ENCODE results near the gene CEACAM8.

Gene CEACAM8

DNA sequence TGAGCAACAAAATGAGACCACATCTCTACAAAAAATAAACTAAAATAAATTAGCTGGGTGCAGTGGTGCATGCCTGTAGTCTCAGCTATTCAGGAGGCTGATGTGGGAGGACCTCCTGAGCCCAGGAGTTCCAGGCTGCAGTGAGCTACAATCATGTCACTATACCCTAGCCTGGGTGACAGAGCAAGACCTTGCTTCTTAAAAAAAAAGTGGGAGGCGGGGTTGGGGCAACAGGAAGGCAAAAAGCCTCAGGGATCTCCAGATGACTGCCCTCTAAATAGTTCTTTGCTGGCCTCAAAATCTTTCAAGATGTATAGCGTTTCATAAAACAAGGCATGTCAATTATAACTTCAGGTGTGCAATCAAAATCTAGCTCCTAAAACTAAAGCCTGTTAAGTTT, 18.5 kb downstream of the CEACAM8 start (continued):
- TF ChIP-seq ZNF157 (tag by site-specific recombination; IDR thresholded peaks at IDR 0.05), result no peak

DNA sequence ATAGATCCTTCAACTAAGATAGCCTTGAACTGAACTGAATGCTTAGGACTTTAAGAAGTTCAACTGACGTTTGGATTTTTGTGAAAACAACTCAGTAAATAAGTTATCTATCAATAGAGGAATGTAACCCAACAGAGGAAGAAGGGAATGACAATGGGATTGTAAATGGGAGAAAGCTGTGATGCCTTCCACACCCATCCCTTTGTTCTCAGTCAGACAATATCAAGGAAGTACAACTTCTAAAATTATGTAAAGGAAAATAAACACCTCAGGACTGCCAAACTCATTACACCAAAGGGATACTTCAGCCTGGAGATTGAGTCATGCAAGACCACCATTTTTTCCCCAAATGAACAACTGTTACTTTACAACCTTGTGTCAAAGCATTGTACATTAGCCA, 21.1 kb downstream of the CEACAM8 start:
- Histone ChIP-seq H3K9me3 (ENCODE audit: control insufficient read depth, insufficient read depth, low read depth, low read length) (no peaks in the 10 kb centered on the region), H3K27ac (ENCODE audit: extremely low read depth, low read depth, low read length) (no peak overlapping the region), H3K36me3 (ENCODE audit: control insufficient read depth in 2 of 2, insufficient read depth in 1 of 2, low read length in 2 of 2) (no peaks in the 10 kb centered on the region), H3K4me1 (ENCODE audit: control insufficient read depth, insufficient read depth, low read length) (no peaks in the 10 kb centered on the region), H3K4me3 (ENCODE audit: low read depth, low read length) (no peak overlapping the region)
- TF ChIP-seq, protein P1, sequence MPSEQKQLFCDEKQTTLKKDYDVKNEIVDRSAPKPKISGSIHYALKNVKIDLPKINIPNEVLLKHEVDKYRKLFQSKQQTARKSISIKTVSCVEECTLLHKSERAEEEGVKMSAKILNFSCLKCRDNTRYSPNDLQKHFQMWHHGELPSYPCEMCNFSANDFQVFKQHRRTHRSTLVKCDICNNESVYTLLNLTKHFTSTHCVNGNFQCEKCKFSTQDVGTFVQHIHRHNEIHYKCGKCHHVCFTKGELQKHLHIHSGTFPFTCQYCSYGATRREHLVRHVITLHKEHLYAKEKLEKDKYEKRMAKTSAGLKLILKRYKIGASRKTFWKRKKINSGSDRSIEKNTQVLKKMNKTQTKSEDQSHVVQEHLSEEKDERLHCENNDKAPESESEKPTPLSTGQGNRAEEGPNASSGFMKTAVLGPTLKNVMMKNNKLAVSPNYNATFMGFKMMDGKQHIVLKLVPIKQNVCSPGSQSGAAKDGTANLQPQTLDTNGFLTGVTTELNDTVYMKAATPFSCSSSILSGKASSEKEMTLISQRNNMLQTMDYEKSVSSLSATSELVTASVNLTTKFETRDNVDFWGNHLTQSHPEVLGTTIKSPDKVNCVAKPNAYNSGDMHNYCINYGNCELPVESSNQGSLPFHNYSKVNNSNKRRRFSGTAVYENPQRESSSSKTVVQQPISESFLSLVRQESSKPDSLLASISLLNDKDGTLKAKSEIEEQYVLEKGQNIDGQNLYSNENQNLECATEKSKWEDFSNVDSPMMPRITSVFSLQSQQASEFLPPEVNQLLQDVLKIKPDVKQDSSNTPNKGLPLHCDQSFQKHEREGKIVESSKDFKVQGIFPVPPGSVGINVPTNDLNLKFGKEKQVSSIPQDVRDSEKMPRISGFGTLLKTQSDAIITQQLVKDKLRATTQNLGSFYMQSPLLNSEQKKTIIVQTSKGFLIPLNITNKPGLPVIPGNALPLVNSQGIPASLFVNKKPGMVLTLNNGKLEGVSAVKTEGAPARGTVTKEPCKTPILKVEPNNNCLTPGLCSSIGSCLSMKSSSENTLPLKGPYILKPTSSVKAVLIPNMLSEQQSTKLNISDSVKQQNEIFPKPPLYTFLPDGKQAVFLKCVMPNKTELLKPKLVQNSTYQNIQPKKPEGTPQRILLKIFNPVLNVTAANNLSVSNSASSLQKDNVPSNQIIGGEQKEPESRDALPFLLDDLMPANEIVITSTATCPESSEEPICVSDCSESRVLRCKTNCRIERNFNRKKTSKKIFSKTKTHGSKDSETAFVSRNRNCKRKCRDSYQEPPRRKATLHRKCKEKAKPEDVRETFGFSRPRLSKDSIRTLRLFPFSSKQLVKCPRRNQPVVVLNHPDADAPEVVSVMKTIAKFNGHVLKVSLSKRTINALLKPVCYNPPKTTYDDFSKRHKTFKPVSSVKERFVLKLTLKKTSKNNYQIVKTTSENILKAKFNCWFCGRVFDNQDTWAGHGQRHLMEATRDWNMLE (tag by site-specific recombination; conservative IDR thresholded peaks at IDR 0.05; ENCODE audit: low read depth), result no peak
- TF ChIP-seq YY2 (tag by site-specific recombination; IDR thresholded peaks at IDR 0.05) (no peak), ZNF248 (tag by site-specific recombination; IDR thresholded peaks at IDR 0.05) (no peak), ZNF777 (tag by site-specific recombination; IDR thresholded peaks at IDR 0.05; ENCODE audit: borderline replicate concordance) (no peak), ZNF37A (tag by site-specific recombination; IDR thresholded peaks at IDR 0.05) (no peak), ZNF658 (tag by site-specific recombination; IDR thresholded peaks at IDR 0.05) (no peak), ZNF404 (tag by site-specific recombination; IDR thresholded peaks at IDR 0.05) (no peak), ZNF274 (IDR thresholded peaks at IDR 0.05; ENCODE audit: low read length) (no peak), ZNF274 (tag by site-specific recombination; IDR thresholded peaks at IDR 0.05; ENCODE audit: borderline replicate concordance) (no peak), KLF1 (tag by site-specific recombination; IDR thresholded peaks at IDR 0.05) (no peak), ZNF146 (tag by site-specific recombination; IDR thresholded peaks at IDR 0.05) (no peak), GLIS1 (tag by site-specific recombination; IDR thresholded peaks at IDR 0.05) (no peak), KLF8 (tag by site-specific recombination; IDR thresholded peaks at IDR 0.05) (no peak), ZNF549 (tag by site-specific recombination; IDR thresholded peaks at IDR 0.05) (no peak), ZNF677 (tag by site-specific recombination; IDR thresholded peaks at IDR 0.05) (no peak)
- TF ChIP-seq, protein P2, sequence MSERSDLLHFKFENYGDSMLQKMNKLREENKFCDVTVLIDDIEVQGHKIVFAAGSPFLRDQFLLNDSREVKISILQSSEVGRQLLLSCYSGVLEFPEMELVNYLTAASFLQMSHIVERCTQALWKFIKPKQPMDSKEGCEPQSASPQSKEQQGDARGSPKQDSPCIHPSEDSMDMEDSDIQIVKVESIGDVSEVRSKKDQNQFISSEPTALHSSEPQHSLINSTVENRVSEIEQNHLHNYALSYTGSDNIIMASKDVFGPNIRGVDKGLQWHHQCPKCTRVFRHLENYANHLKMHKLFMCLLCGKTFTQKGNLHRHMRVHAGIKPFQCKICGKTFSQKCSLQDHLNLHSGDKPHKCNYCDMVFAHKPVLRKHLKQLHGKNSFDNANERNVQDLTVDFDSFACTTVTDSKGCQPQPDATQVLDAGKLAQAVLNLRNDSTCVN (tag by site-specific recombination; optimal IDR thresholded peaks at IDR 0.05), result no peak
- TF ChIP-seq, protein P3, sequence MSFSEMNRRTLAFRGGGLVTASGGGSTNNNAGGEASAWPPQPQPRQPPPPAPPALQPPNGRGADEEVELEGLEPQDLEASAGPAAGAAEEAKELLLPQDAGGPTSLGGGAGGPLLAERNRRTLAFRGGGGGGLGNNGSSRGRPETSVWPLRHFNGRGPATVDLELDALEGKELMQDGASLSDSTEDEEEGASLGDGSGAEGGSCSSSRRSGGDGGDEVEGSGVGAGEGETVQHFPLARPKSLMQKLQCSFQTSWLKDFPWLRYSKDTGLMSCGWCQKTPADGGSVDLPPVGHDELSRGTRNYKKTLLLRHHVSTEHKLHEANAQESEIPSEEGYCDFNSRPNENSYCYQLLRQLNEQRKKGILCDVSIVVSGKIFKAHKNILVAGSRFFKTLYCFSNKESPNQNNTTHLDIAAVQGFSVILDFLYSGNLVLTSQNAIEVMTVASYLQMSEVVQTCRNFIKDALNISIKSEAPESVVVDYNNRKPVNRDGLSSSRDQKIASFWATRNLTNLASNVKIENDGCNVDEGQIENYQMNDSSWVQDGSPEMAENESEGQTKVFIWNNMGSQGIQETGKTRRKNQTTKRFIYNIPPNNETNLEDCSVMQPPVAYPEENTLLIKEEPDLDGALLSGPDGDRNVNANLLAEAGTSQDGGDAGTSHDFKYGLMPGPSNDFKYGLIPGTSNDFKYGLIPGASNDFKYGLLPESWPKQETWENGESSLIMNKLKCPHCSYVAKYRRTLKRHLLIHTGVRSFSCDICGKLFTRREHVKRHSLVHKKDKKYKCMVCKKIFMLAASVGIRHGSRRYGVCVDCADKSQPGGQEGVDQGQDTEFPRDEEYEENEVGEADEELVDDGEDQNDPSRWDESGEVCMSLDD (tag by site-specific recombination; IDR thresholded peaks at IDR 0.05), result no peak
- TF ChIP-seq, protein P4, sequence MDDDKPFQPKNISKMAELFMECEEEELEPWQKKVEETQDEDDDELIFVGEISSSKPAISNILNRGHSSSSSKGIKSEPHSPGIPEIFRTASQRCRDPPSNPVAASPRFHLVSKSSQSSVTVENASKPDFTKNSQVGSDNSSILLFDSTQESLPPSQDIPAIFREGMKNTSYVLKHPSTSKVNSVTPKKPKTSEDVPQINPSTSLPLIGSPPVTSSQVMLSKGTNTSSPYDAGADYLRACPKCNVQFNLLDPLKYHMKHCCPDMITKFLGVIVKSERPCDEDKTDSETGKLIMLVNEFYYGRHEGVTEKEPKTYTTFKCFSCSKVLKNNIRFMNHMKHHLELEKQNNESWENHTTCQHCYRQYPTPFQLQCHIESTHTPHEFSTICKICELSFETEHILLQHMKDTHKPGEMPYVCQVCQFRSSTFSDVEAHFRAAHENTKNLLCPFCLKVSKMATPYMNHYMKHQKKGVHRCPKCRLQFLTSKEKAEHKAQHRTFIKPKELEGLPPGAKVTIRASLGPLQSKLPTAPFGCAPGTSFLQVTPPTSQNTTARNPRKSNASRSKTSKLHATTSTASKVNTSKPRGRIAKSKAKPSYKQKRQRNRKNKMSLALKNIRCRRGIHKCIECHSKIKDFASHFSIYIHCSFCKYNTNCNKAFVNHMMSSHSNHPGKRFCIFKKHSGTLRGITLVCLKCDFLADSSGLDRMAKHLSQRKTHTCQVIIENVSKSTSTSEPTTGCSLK (tag by site-specific recombination; IDR thresholded peaks at IDR 0.05), result no peak
- POLR2A ChIA-PET, result no interaction called here
- CTCF ChIA-PET, result interaction anchor here (0.6 to 4.4 kb wide), 5 partner anchors 10 to 158 kb away, joined by 3 to 29 read pairs (median 3); no protein-coding TSS in a partner anchor

All from HEK293 (cell line).